AG10803 (cell line): ENCODE data around the gene ZNF22.
A peak's percentile ranks its signal among the peaks of the same experiment; 100 is the strongest.

Experiments
- DNase-seq: peaks from one replicate; pipeline ENCODE4 v3.0.0; 2010; ENCODE audit warnings: low read depth
- H3K4me3 ChIP-seq: 2 replicates; pipeline ENCODE4 v1.5.1; 2011; ENCODE audit warnings: mild to moderate bottlenecking, low read length, control low read depth
- TF ChIP-seq, protein P1 (sequence below): conservative IDR thresholded peaks from 2 replicates; pipeline ENCODE4 v1.5.1; 2011; ENCODE audit warnings: mild to moderate bottlenecking, low read length, control low read depth, inconsistent platforms

ZNF22 gene

DNA sequence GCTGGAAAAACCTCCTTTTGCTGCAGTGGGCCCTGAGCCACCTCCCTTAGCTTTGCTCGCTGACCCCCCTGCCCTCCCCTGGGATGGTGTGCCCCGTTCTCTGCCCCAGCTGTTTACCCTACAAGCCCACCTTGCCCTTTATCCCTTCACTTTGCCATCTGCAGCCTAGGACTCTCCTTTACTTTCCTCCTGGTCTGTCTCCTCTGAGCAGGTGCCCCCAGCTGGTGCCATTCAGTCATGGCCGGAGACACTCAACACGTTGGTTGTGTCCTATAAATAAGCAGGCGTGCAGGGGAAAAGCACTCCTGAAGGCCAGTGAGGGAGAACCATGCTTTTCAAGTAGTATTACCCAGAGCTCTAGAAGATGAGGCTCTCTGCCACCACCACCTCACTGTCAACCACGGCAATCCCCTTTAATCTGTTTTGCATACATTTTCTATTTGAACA lies 35.0 kb upstream of the ZNF22 start:
- no peak for DNase-seq
- H3K4me3 ChIP-seq = no peak overlapping the region
- TF ChIP-seq, protein P1, sequence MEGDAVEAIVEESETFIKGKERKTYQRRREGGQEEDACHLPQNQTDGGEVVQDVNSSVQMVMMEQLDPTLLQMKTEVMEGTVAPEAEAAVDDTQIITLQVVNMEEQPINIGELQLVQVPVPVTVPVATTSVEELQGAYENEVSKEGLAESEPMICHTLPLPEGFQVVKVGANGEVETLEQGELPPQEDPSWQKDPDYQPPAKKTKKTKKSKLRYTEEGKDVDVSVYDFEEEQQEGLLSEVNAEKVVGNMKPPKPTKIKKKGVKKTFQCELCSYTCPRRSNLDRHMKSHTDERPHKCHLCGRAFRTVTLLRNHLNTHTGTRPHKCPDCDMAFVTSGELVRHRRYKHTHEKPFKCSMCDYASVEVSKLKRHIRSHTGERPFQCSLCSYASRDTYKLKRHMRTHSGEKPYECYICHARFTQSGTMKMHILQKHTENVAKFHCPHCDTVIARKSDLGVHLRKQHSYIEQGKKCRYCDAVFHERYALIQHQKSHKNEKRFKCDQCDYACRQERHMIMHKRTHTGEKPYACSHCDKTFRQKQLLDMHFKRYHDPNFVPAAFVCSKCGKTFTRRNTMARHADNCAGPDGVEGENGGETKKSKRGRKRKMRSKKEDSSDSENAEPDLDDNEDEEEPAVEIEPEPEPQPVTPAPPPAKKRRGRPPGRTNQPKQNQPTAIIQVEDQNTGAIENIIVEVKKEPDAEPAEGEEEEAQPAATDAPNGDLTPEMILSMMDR = no peak

DNA sequence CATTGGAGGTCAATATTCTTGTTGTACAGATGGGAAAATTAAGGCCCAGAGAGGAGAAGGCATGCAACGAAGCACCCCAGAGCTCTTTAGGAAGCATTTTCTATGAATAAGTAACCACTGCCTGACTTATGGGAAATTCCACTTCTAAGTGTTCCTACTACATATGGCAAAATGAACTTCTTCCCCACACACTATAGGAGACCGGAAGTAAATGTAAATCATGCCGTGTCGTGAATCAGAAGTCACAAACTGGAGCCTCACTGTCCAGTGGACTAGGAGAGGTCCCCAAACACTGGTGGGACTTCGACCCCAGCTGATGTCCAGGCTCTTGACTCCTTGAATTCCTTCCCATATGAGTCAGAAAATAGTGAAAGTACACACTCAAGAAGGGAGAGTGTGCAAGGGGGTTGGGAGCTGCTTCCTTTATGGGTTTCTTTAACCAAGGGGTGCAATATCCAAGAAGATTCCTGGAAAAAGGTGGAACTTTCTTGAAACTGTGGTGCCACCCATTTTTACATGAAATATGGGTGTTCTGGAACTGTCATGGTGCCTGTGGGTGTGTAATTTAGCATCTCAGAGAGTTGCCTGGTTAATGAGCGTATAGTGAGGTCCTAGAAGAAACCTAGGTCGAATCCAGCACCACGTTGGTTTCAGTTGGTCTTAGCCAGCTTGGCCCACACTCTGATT lies 34.5 kb upstream of the ZNF22 start:
- DNase-seq = no peak
- TF ChIP-seq, protein P1 = no peak
- no peak overlapping the region for H3K4me3 ChIP-seq

DNA sequence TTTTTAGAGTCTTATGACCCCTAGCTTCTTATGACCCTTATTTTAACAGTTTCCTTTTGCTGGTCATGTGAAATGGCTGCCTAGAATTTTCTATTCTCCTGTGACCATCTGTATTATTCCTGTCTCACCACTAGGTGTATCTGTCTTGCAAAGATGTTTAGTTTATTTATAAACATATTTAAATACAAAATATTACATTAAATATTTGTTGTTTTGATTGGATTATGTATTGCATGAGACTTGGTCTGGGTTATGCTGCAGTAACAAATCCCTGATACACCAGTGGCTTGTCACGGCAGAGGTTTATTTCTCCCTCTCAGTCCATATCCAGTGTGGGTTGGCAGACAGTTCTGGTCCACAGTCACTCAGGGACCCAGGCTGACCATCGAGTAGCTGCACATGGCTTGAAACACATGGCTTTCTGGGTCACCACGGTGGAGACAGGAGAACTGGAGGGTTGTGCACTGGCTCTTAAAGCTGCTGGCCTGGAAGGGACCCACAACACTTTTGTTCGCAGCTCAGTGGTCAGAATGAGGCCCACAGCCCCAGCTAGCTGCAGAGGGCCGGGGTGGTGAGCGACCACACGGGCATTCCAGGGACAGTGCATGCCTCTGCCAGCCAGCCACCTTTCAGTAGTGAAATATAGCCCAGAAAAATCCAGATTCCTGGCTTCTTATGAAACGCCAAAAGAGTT lies 33.8 kb upstream of the ZNF22 start:
- DNase-seq = no peak
- TF ChIP-seq, protein P1 = peak; percentile 23; the same call in 1 of the 2 replicates
- no peak overlapping the region for H3K4me3 ChIP-seq

DNA sequence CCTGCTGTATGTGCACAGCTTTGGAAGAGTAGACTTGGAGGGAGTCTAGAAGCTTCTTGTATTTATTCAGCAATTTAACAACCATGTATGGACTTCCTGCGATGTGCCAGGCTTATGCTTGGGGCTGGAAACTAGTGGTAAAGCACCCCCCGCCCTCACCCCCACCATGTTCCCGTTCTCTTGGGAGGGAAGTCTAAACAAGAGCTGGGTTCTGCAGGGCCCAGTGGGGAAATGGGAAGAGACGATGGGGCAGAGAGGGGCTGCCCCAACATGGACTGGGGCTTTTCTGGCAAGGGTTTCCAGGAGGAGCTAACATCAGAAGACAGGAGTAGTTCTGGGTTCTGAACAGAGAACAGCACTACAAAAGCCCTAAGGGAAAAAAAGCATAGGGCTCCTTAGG lies 33.1 kb upstream of the ZNF22 start:
- DNase-seq = no peak
- TF ChIP-seq, protein P1 = no peak
- H3K4me3 ChIP-seq = no peak overlapping the region

DNA sequence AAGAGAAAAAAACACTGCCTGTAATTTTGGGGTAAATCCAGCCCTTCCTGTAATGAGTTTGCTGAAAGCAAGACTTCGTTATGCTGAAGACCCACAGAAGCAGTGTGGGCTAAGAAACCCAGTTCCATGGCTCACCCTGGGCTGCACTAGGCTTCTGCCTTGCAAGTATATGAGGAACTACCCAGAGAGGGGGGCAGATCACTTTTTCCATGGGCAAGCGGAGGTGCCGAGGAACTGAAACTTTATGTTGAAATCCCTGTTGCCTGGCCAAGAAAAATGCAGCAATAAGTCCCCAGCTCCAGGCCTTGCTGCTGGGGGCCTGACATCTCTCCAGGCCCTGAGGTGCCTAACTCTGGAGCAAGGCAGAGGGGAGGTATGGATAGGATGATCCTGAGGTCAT lies 32.6 kb upstream of the ZNF22 start:
- DNase-seq = peak; percentile 35
- TF ChIP-seq, protein P1 = no peak
- no peak overlapping the region for H3K4me3 ChIP-seq

DNA sequence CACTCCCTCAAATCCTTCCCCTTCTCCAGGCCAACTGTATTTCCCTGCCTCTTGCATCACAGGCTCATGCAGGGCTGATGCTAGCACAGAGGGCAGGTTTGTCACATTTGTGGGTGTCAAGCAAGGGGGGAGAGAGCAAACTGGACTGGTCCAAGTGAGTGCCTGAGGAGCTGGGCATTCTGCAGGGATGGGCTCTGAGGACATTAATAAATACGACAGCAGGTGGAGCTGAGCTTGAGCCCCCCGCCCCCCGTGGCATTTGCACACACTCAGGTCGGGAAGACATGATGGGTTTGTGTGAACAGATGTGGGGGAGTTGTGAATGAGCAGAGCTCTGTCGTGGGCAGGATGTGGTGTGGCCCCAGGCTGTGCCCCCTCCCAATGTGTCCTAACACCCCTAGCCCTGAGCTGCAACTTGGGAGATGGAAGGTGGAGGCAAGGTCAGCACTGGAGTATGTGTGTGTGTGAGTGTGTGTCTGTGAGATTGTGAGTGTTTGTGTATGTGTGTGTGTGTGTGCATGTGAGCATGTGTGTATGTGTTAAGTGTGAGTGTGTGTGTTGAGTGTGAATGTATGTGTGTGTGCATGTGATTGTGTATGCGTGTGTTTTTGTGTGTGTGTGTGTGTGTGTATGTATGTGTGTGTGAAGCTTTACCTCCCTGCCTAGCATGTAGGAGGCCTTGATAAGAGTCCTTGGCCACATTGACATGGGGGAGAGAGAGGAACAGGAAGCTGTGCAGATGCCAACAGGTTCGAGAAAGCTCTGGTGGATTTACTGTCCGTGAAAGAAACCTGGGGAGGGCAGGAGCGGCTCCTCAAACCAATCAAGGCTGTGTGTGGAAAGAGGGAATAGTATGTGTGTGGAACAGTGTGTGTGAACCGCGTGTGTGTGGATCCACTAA lies 32.0 kb upstream of the ZNF22 start:
- TF ChIP-seq, protein P1 = no peak
- no peak overlapping the region for H3K4me3 ChIP-seq
- DNase-seq = no peak
